ENCODE results near the gene TPSAB1. TPM values are rescaled to one million over a fixed set of nuclear protein-coding genes. Genes with fewer than 3 reads are reported as not detected.

Gene TPSAB1
- total and polyA plus RNA-seq, 3 experiments from 2014 or later: not detected

GRCh38 chr16:1282324-1282973 is 41.9 kb downstream of the TPSAB1 start:
- ChIA-PET POLR2A (no interaction called here), CTCF (no interaction called here)
- DNase-seq: no peak
- no peak overlapping the region for H3K4me3 ChIP-seq (ENCODE audit: low read length)
- Mint-ChIP-seq H3K36me3 (no peaks in the 10 kb centered on the region), H3K4me3 (no peak overlapping the region), H3K4me1 (no peaks in the 10 kb centered on the region), H3K27me3 (peaks cover 0 to 11% of the 10 kb centered on the region in 2 donors), H3K9me3 (peaks cover 0 to 2% (median 0%) of the 10 kb centered on the region in 5 donors), H3K27ac (no peak overlapping the region)
- no peaks in the 10 kb centered on the region for H3K4me1 ChIP-seq (ENCODE audit: insufficient read depth, low read length)
- H3K27me3 ChIP-seq (ENCODE audit: insufficient read depth, low read length, poor library complexity, severe bottlenecking): peaks cover 4% of the 10 kb centered on the region
- H3K27ac ChIP-seq (ENCODE audit: low read depth, low read length): no peak overlapping the region
- H3K9me3 ChIP-seq (ENCODE audit: low read length): no peaks in the 10 kb centered on the region
- no peaks in the 10 kb centered on the region for H3K36me3 ChIP-seq (ENCODE audit: insufficient read depth, low read length)

DNA sequence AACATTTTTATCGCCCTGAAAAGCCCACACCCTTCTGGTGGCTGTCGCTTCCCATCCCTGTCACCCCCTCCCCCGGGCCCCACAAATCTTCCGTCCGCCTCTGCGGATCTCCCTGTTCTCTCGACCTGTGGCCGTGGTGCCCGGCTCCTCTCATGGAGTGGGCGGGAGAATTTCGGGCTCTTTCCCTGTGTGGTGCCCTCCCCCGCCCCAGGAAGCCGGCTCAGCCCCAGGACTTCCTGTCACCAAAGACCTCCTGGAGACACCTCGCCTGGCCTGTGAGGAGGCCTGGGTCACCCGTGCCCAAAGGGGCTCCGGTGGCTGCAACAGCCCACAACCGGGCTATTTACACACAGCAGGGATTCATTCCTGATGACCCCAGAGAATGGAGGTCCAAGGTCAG is 42.8 kb downstream of the TPSAB1 start:
- ChIA-PET CTCF (no interaction called here), POLR2A (no interaction called here)
- H3K4me3 ChIP-seq (ENCODE audit: low read length): no peak overlapping the region
- H3K27me3 ChIP-seq (ENCODE audit: insufficient read depth, low read length, poor library complexity, severe bottlenecking): peaks cover 3% of the 10 kb centered on the region
- no peaks in the 10 kb centered on the region for H3K9me3 Mint-ChIP-seq
- H3K4me1 ChIP-seq (ENCODE audit: insufficient read depth, low read length): no peaks in the 10 kb centered on the region
- no peaks in the 10 kb centered on the region for H3K4me1 Mint-ChIP-seq
- DNase-seq: no peak
- H3K36me3 ChIP-seq (ENCODE audit: insufficient read depth, low read length): no peaks in the 10 kb centered on the region
- no peaks in the 10 kb centered on the region for H3K9me3 ChIP-seq (ENCODE audit: low read length)
- H3K27ac ChIP-seq (ENCODE audit: low read depth, low read length): no peak overlapping the region
- H3K27me3 Mint-ChIP-seq: peaks cover 7 to 14% of the 10 kb centered on the region in 2 donors
- H3K27ac Mint-ChIP-seq: no peak overlapping the region
- H3K4me3 Mint-ChIP-seq: no peak overlapping the region
- H3K36me3 Mint-ChIP-seq: no peaks in the 10 kb centered on the region

DNA sequence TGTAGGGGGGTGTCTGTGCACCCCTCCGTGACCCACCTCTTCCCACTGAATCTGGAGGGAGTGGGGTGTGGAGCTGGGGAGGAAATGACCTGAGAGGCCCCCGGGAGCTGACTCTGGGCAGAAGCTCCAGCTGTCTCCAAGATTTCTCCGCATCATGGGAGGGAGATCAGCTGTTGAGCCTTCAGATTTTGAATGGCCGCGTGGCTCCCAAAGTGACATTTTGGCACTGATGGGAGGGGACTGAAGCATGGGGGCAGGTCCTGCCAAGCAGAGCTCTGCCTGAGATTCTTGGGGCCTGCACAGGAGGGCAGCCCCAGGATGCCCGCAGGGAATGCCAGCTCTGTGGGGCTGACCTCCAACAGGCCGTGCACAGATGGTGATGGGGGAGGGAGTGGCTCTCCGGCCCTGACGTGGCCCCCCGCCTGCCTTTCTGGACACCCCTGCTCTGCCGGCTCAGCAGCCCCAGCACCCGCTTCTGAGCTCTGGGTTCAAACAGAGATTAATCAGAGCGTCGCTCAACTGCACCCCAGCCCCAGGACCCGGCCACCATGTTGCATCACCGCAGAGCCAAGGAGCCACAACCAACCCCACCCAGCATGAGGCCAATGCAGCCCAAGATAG is 43.6 kb downstream of the TPSAB1 start:
- DNase-seq: no peak
- H3K4me3 ChIP-seq (ENCODE audit: low read length): no peak overlapping the region
- Mint-ChIP-seq H3K27ac (no peak overlapping the region), H3K4me1 (no peaks in the 10 kb centered on the region), H3K4me3 (no peak overlapping the region), H3K36me3 (no peaks in the 10 kb centered on the region), H3K9me3 (no peaks in the 10 kb centered on the region), H3K27me3 (peaks cover 8 to 19% of the 10 kb centered on the region in 2 donors)
- no peak overlapping the region for H3K27ac ChIP-seq (ENCODE audit: low read depth, low read length)
- ChIA-PET CTCF (no interaction called here), POLR2A (no interaction called here)
- H3K4me1 ChIP-seq (ENCODE audit: insufficient read depth, low read length): no peaks in the 10 kb centered on the region
- H3K27me3 ChIP-seq (ENCODE audit: insufficient read depth, low read length, poor library complexity, severe bottlenecking): peaks cover 3% of the 10 kb centered on the region
- no peaks in the 10 kb centered on the region for H3K9me3 ChIP-seq (ENCODE audit: low read length)
- no peaks in the 10 kb centered on the region for H3K36me3 ChIP-seq (ENCODE audit: insufficient read depth, low read length)

DNA sequence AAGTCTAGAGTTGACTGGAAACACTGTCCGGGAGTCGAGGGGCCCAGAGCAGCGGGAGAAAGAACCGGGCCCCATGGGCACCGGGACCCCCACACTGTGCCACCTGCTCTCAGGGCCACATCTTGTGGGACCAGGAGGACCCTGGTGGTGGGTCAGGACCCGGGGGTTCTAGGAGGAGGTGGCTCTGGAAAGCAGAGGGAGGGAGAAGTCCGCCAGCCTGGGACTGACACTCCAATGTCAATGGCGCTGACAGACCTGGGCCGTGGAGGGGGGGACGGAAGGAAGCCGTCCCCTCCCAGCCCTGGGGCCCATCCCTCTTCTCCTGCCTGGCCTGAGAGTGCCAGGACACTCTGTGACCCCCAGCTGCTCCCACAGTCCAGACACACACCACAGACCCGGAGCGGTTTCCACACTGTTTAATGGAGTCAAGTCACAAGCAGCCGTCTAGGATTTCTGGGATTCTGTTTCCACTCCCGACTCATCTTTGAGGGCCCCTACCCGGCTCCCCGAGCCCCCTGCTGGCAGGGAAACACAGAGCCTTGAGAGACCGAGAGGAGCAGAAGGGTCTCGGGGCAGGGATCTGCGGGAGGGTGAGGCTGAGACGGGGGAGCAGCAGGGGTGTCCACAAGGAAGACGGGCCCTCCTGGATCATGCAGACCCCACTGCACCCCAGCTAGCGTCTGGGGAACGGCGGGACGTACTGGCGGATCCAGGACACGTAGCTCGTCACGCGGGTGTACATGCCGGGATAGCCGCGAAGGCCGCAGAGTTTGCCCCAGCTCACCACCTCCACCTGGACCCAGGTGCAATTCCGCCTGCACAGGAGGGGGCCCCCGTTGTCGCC is 45.4 kb downstream of the TPSAB1 start:
- peaks cover 0 to 3% (median 0%) of the 10 kb centered on the region in 3 donors for H3K4me1 Mint-ChIP-seq
- no peaks in the 10 kb centered on the region for H3K9me3 Mint-ChIP-seq
- H3K9me3 ChIP-seq (ENCODE audit: low read length): no peaks in the 10 kb centered on the region
- peaks cover 8% of the 10 kb centered on the region for H3K27me3 ChIP-seq (ENCODE audit: insufficient read depth, low read length, poor library complexity, severe bottlenecking)
- H3K27ac ChIP-seq (ENCODE audit: low read depth, low read length): no peak overlapping the region
- no peaks in the 10 kb centered on the region for H3K4me1 ChIP-seq (ENCODE audit: insufficient read depth, low read length)
- H3K4me3 ChIP-seq (ENCODE audit: low read length): no peak overlapping the region
- peaks cover 18 to 29% of the 10 kb centered on the region in 2 donors for H3K27me3 Mint-ChIP-seq
- POLR2A ChIA-PET: no interaction called here
- no peak overlapping the region for H3K27ac Mint-ChIP-seq
- H3K36me3 Mint-ChIP-seq: no peaks in the 10 kb centered on the region
- H3K4me3 Mint-ChIP-seq: no peak overlapping the region
- CTCF ChIA-PET: no interaction called here
- no peak for DNase-seq
- H3K36me3 ChIP-seq (ENCODE audit: insufficient read depth, low read length): no peaks in the 10 kb centered on the region

DNA sequence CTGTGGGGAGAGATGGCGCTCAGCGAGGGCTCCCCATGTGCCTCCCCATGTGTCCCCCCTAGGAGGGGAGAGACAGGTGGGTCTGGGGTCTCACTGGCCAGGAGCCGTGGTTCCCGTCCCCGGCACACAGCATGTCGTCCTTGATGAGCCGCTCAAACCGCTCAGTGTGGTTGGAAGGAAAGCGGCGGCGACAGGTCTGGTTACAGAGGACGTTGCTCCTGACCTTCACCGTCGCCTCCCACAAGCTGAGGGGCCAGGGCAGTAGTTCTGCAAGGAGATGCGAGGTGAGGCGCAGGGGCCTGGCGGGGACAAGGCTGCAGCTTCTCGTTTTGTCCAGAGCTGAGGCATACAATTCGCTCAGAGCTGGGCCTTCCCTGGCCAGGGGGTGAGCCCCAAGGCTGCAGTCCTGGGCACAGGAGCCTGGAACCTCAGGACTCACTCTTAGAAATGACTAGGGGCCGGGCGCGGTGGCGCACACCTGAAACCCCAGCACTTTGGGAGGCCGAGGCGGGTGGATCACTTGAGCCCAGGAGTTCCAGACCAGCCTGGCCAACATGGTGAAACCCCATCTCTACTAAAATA is 46.1 kb downstream of the TPSAB1 start:
- Mint-ChIP-seq H3K27ac (no peak overlapping the region), H3K27me3 (peaks cover 24 to 34% of the 10 kb centered on the region in 2 donors), H3K36me3 (no peaks in the 10 kb centered on the region), H3K4me3 (no peak overlapping the region), H3K4me1 (peaks cover 0 to 3% (median 0%) of the 10 kb centered on the region in 3 donors), H3K9me3 (no peaks in the 10 kb centered on the region)
- H3K4me1 ChIP-seq (ENCODE audit: insufficient read depth, low read length): no peaks in the 10 kb centered on the region
- POLR2A ChIA-PET: no interaction called here
- CTCF ChIA-PET: no interaction called here
- no peak overlapping the region for H3K4me3 ChIP-seq (ENCODE audit: low read length)
- no peaks in the 10 kb centered on the region for H3K9me3 ChIP-seq (ENCODE audit: low read length)
- no peaks in the 10 kb centered on the region for H3K36me3 ChIP-seq (ENCODE audit: insufficient read depth, low read length)
- DNase-seq: no peak
- H3K27ac ChIP-seq (ENCODE audit: low read depth, low read length): no peak overlapping the region
- peaks cover 8% of the 10 kb centered on the region for H3K27me3 ChIP-seq (ENCODE audit: insufficient read depth, low read length, poor library complexity, severe bottlenecking)

- CTCF ChIA-PET: no interaction called here
- Histone ChIP-seq H3K9me3 (ENCODE audit: low read length) (no peaks in the 10 kb centered on the region), H3K36me3 (ENCODE audit: insufficient read depth, low read length) (no peaks in the 10 kb centered on the region), H3K4me1 (ENCODE audit: insufficient read depth, low read length) (no peaks in the 10 kb centered on the region), H3K27me3 (ENCODE audit: insufficient read depth, low read length, poor library complexity, severe bottlenecking) (peaks cover 8% of the 10 kb centered on the region), H3K4me3 (ENCODE audit: low read length) (no peak overlapping the region), H3K27ac (ENCODE audit: low read depth, low read length) (no peak overlapping the region)
- no peaks in the 10 kb centered on the region for H3K9me3 Mint-ChIP-seq
- no peak for DNase-seq
- no peaks in the 10 kb centered on the region for H3K36me3 Mint-ChIP-seq
- no peak overlapping the region for H3K4me3 Mint-ChIP-seq
- H3K27me3 Mint-ChIP-seq: peaks cover 25 to 42% of the 10 kb centered on the region in 2 donors
- no peak overlapping the region for H3K27ac Mint-ChIP-seq
- POLR2A ChIA-PET: no interaction called here
- peaks cover 0 to 3% (median 0%) of the 10 kb centered on the region in 3 donors for H3K4me1 Mint-ChIP-seq
These were observed 47.6 kb downstream of the TPSAB1 start for GRCh38 chr16:1287982-1288670.

- no peaks in the 10 kb centered on the region for H3K36me3 ChIP-seq (ENCODE audit: insufficient read depth, low read length)
- ChIA-PET CTCF (no interaction called here), POLR2A (no interaction called here)
- Mint-ChIP-seq H3K4me1 (peaks cover 0 to 3% (median 0%) of the 10 kb centered on the region in 3 donors), H3K36me3 (no peaks in the 10 kb centered on the region), H3K4me3 (peak overlapping the region in 1 of 7 donors; percentile 61), H3K9me3 (no peaks in the 10 kb centered on the region), H3K27me3 (peaks cover 27 to 50% of the 10 kb centered on the region in 2 donors), H3K27ac (no peak overlapping the region)
- DNase-seq: peak in 1 of 5 donors; percentile 26
- peaks cover 8% of the 10 kb centered on the region for H3K27me3 ChIP-seq (ENCODE audit: insufficient read depth, low read length, poor library complexity, severe bottlenecking)
- no peak overlapping the region for H3K4me3 ChIP-seq (ENCODE audit: low read length)
- no peaks in the 10 kb centered on the region for H3K4me1 ChIP-seq (ENCODE audit: insufficient read depth, low read length)
- H3K27ac ChIP-seq (ENCODE audit: low read depth, low read length): no peak overlapping the region
- H3K9me3 ChIP-seq (ENCODE audit: low read length): no peaks in the 10 kb centered on the region
These were observed 48.4 kb downstream of the TPSAB1 start for GRCh38 chr16:1288813-1289476.
